ENCODE results near the gene RNF222. TPM values are rescaled to one million over a fixed set of nuclear protein-coding genes. Genes with fewer than 3 reads are reported as not detected.

The RNF222 gene
- 0.24 and 0.43 TPM in 2 replicates for total RNA-seq

GRCh38 chr17:8397636-8398035 is at the start of gene RNF222:
Gene RNF222, minus strand, starts transcription at chr17:8397827. Its CDS starts 4,366 bp downstream, at chr17:8393461.

GRCh38 chr17:8435245-8436168 is 37.9 kb upstream of the RNF222 start, which contains the start of gene NDEL1:
Gene NDEL1, plus strand, starts transcription at chr17:8435884. Its CDS starts 8,388 bp downstream, at chr17:8444272.

GRCh38 chr17:8383143-8383822 is 14.3 kb downstream of the RNF222 start, which contains the start of gene RPL26:
Gene RPL26, minus strand, starts transcription at chr17:8383193. Its CDS starts 883 bp downstream, at chr17:8382310.

GRCh38 chr17:8376271-8377067 is 21.2 kb downstream of the RNF222 start, which contains the start of gene KRABD2:
Gene KRABD2, minus strand, starts transcription at chr17:8376704.

Other genes with a start within 250 kb of the RNF222 start
- 13.7 and 25.4 TPM in 2 replicates for gene PER1, start 245.4 kb downstream of the RNF222 start, total RNA-seq
- 3.4 and 3.9 TPM in 2 replicates for gene VAMP2, start 234.9 kb downstream of the RNF222 start, total RNA-seq
- gene TMEM107, start 221.4 kb downstream of the RNF222 start, total RNA-seq: 17.6 and 24.7 TPM in 2 replicates
- gene BORCS6, start 207.6 kb downstream of the RNF222 start, total RNA-seq: 9.6 and 11.6 TPM in 2 replicates
- 2.3 and 3.1 TPM in 2 replicates for gene AURKB, start 187.3 kb downstream of the RNF222 start, total RNA-seq
- gene CTC1, start 149.8 kb downstream of the RNF222 start, total RNA-seq: 2.6 and 6.3 TPM in 2 replicates
- 12.4 and 17.8 TPM in 2 replicates for gene PFAS, start 148.5 kb downstream of the RNF222 start, total RNA-seq
- 7.2 and 10.2 TPM in 2 replicates for gene RANGRF, start 109.2 kb downstream of the RNF222 start, total RNA-seq
- 0.21 and 0.24 TPM in 2 replicates for gene SLC25A35, start 102.4 kb downstream of the RNF222 start, total RNA-seq
- gene ARHGEF15, start 87.6 kb downstream of the RNF222 start, total RNA-seq: under 0.01 TPM in 1 of 2 replicates, not detected in the other
- not detected in 2 replicates for gene ODF4, start 58.0 kb downstream of the RNF222 start, total RNA-seq
- 5,651 and 9,660 TPM in 2 replicates for gene RPL26, start 14.6 kb downstream of the RNF222 start, total RNA-seq
- 33.2 and 35.4 TPM in 2 replicates for gene NDEL1, start 38.1 kb upstream of the RNF222 start, total RNA-seq
- 33.0 and 35.9 TPM in 2 replicates for gene MYH10, start 232.9 kb upstream of the RNF222 start, total RNA-seq

Data from tracheal epithelial cell (primary cell).